ENCODE data around the gene ACSS1.

ACSS1 gene

GRCh38 chr20:24971376-24972101, 86.4 kb downstream of the ACSS1 start:
- DNase-seq (ENCODE audit: low read depth in 3 of 3) = no peak

GRCh38 chr20:24970754-24971153, 87.2 kb downstream of the ACSS1 start:
- no peak for DNase-seq (ENCODE audit: low read depth in 3 of 3)

- DNase-seq (ENCODE audit: low read depth in 3 of 3) = no peak
These were observed 87.8 kb downstream of the ACSS1 start for GRCh38 chr20:24970030-24970553.

GRCh38 chr20:24969186-24970029, 88.5 kb downstream of the ACSS1 start:
- no peak for DNase-seq (ENCODE audit: low read depth in 3 of 3)

GRCh38 chr20:24968278-24968800, 89.6 kb downstream of the ACSS1 start:
- DNase-seq (ENCODE audit: low read depth in 3 of 3) = no peak

- DNase-seq (ENCODE audit: low read depth in 3 of 3) = no peak
These were observed 91.5 kb downstream of the ACSS1 start for GRCh38 chr20:24966317-24967012.

GRCh38 chr20:24965065-24965919, 92.6 kb downstream of the ACSS1 start:
- DNase-seq (ENCODE audit: low read depth in 3 of 3) = no peak

GRCh38 chr20:24964506-24964840, 93.5 kb downstream of the ACSS1 start:
- no peak for DNase-seq (ENCODE audit: low read depth in 3 of 3)

- no peak for DNase-seq (ENCODE audit: low read depth in 3 of 3)
These were observed 94.0 kb downstream of the ACSS1 start for GRCh38 chr20:24963672-24964505.

GRCh38 chr20:24962510-24962909, 95.4 kb downstream of the ACSS1 start:
- no peak for DNase-seq (ENCODE audit: low read depth in 3 of 3)

GRCh38 chr20:24962182-24962492, 95.8 kb downstream of the ACSS1 start:
- no peak for DNase-seq (ENCODE audit: low read depth in 3 of 3)

GRCh38 chr20:24961384-24962181, 96.4 kb downstream of the ACSS1 start:
- no peak for DNase-seq (ENCODE audit: low read depth in 3 of 3)

GRCh38 chr20:24960861-24961260, 97.1 kb downstream of the ACSS1 start:
- DNase-seq (ENCODE audit: low read depth in 3 of 3) = no peak

- no peak for DNase-seq (ENCODE audit: low read depth in 3 of 3)
These were observed 97.6 kb downstream of the ACSS1 start for GRCh38 chr20:24960302-24960801.

- DNase-seq (ENCODE audit: low read depth in 3 of 3) = no peak
These were observed 98.2 kb downstream of the ACSS1 start for GRCh38 chr20:24959591-24960301.

GRCh38 chr20:24958506-24959385, 99.2 kb downstream of the ACSS1 start:
- no peak for DNase-seq (ENCODE audit: low read depth in 3 of 3)

GRCh38 chr20:24957326-24958016, 100.5 kb downstream of the ACSS1 start:
- DNase-seq (ENCODE audit: low read depth in 3 of 3) = no peak

Measured in stimulated activated CD4-positive, alpha-beta T cell treated with anti-CD3 and anti-CD28 coated beads, TNF-alpha, amount 100 ng/mL, for 4 hours (primary cell).